ENCODE measurements around the gene ICA1L.

DNA sequence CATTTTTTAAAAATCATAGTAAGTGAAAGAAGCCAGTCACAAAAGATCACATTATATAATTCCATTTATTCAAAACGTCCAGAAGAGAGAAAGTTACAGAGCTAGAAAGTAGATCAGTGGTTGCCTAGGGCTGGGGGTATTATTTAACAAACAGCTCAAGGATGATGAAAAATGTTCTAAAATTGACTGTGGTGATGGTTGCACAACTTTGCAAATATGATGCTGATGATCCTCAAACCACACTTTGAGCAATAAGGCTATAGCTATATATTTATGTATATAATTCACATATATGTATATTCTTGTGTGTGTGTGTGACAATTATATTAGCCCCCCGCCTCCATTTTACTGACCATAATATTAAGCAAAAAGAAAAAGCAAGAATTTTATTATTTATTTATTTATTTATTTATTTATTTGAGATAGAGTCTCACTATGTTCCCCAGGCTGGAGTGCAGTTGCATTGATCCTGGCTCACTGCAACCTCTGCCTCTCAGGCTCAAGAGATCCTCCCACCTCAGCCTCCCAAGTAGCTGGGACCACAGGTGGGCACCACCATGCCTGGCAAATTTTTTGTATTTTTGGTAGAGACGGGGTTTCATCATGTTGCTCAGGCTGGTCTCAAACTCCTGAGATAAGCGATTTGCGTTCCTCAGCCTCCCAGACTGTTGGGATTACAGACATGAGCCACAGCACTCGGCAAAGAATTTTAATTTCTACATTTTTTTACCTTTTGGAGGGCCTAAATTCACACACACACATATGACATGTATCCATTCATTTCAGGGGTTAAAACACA is 38.0 kb upstream of the ICA1L start:
- TF ChIP-seq, protein P1, sequence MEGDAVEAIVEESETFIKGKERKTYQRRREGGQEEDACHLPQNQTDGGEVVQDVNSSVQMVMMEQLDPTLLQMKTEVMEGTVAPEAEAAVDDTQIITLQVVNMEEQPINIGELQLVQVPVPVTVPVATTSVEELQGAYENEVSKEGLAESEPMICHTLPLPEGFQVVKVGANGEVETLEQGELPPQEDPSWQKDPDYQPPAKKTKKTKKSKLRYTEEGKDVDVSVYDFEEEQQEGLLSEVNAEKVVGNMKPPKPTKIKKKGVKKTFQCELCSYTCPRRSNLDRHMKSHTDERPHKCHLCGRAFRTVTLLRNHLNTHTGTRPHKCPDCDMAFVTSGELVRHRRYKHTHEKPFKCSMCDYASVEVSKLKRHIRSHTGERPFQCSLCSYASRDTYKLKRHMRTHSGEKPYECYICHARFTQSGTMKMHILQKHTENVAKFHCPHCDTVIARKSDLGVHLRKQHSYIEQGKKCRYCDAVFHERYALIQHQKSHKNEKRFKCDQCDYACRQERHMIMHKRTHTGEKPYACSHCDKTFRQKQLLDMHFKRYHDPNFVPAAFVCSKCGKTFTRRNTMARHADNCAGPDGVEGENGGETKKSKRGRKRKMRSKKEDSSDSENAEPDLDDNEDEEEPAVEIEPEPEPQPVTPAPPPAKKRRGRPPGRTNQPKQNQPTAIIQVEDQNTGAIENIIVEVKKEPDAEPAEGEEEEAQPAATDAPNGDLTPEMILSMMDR (IDR thresholded peaks at IDR 0.05; ENCODE audit: insufficient read depth, low read length, poor library complexity, severe bottlenecking) = no peak
- TF ChIP-seq EZH2phosphoT487 (conservative IDR thresholded peaks at IDR 0.05; ENCODE audit: low read length) = no peak

Data from SU-DHL-6 (cell line).